H9 (cell line): ENCODE results near the gene DFFB. TPM values are rescaled to one million over a fixed set of nuclear protein-coding genes. Genes with fewer than 3 reads are reported as not detected.

Experiments
- DNase-seq: peaks from one replicate; pipeline ENCODE4 v3.0.0-alpha.2; 2017
- H2AFZ ChIP-seq: one replicate; pipeline ENCODE4 v1.6.1; 2013; ENCODE audit warnings: mild to moderate bottlenecking, low read length, control low read depth, moderate library complexity
- H2AK5ac ChIP-seq: 2 replicates; pipeline ENCODE4 v1.6.1; 2013; ENCODE audit warnings: low read length, control low read depth, mixed read lengths; ENCODE audit not compliant: insufficient read length
- H2BK120ac ChIP-seq: one replicate; pipeline ENCODE4 v1.6.1; 2013; ENCODE audit warnings: low read depth, mild to moderate bottlenecking, low read length, control low read depth, inconsistent platforms; ENCODE audit not compliant: poor library complexity, severe bottlenecking
- H2BK12ac ChIP-seq: 2 replicates; pipeline ENCODE4 v1.6.1; 2013; ENCODE audit warnings: low read length, control low read depth, mixed read lengths, low read depth; ENCODE audit not compliant: insufficient read length
- H2BK15ac ChIP-seq: 2 replicates; pipeline ENCODE4 v1.6.1; 2013; ENCODE audit warnings: low read depth, low read length, control low read depth
- H2BK20ac ChIP-seq: one replicate; pipeline ENCODE4 v1.6.1; 2013; ENCODE audit warnings: low read depth, mild to moderate bottlenecking, low read length, control low read depth, inconsistent platforms; ENCODE audit not compliant: poor library complexity, severe bottlenecking
- H2BK5ac ChIP-seq: 2 replicates; pipeline ENCODE4 v1.6.1; 2013; ENCODE audit warnings: low read length, control low read depth, mixed read lengths; ENCODE audit not compliant: insufficient read length
- H3K14ac ChIP-seq: 2 replicates; pipeline ENCODE4 v1.6.1; 2013; ENCODE audit warnings: low read length, control low read depth; ENCODE audit not compliant: insufficient read depth
- H3K18ac ChIP-seq: 2 replicates; pipeline ENCODE4 v1.6.1; 2013; ENCODE audit warnings: low read depth, mild to moderate bottlenecking, mixed read lengths, low read length, control low read depth; ENCODE audit not compliant: insufficient read length
- H3K23ac ChIP-seq: 2 replicates; pipeline ENCODE4 v1.6.1; 2013; ENCODE audit warnings: low read length, control low read depth, mixed read lengths, low read depth; ENCODE audit not compliant: insufficient read length
- H3K23me2 ChIP-seq: 2 replicates; pipeline ENCODE4 v1.6.1; 2013; ENCODE audit warnings: low read depth, mild to moderate bottlenecking, mixed read lengths, low read length, control low read depth; ENCODE audit not compliant: insufficient read length, poor library complexity, severe bottlenecking
- H3K27ac ChIP-seq: 2 replicates; pipeline ENCODE4 v1.5.1; 2013; ENCODE audit warnings: low read length, control low read depth, mixed read lengths, low read depth; ENCODE audit not compliant: insufficient read length
- H3K27me3 ChIP-seq: 2 replicates; pipeline ENCODE4 v1.6.1; 2013; ENCODE audit warnings: low read length, control low read depth, inconsistent platforms; ENCODE audit not compliant: insufficient read depth
- H3K4ac ChIP-seq: 2 replicates; pipeline ENCODE4 v1.6.1; 2013; ENCODE audit warnings: low read depth, mild to moderate bottlenecking, control low read depth, inconsistent platforms, low read length, moderate library complexity
- H3K4me1 ChIP-seq: 2 replicates; pipeline ENCODE4 v1.6.1; 2013; ENCODE audit warnings: low read length, control low read depth, inconsistent platforms; ENCODE audit not compliant: insufficient read depth
- H3K4me2 ChIP-seq: 2 replicates; pipeline ENCODE4 v1.6.1; 2013; ENCODE audit warnings: low read length, control low read depth, mixed read lengths; ENCODE audit not compliant: insufficient read length, insufficient read depth
- H3K56ac ChIP-seq: 2 replicates; pipeline ENCODE4 v1.6.1; 2013; ENCODE audit warnings: low read depth, mild to moderate bottlenecking, mixed read lengths, low read length, control low read depth; ENCODE audit not compliant: insufficient read length
- H3K79me1 ChIP-seq: 2 replicates; pipeline ENCODE4 v1.6.1; 2013; ENCODE audit warnings: low read depth, mild to moderate bottlenecking, moderate library complexity, low read length, control low read depth, inconsistent platforms; ENCODE audit not compliant: insufficient read depth, poor library complexity, severe bottlenecking
- H3K79me2 ChIP-seq: 2 replicates; pipeline ENCODE4 v1.6.1; 2013; ENCODE audit warnings: low read length, control low read depth, inconsistent platforms; ENCODE audit not compliant: insufficient read depth
- H3K9ac ChIP-seq: 2 replicates; pipeline ENCODE4 v1.6.1; 2013; ENCODE audit warnings: low read length, control low read depth, mixed read lengths; ENCODE audit not compliant: insufficient read length; ENCODE audit errors: extremely low read depth
- H3K9me3 ChIP-seq: one replicate; pipeline ENCODE4 v1.6.1; 2013; ENCODE audit warnings: low read depth, low read length, inconsistent platforms; ENCODE audit not compliant: control insufficient read depth
- H3T11ph ChIP-seq: one replicate; pipeline ENCODE4 v1.6.1; 2013; ENCODE audit warnings: mild to moderate bottlenecking, low read length, control low read depth, inconsistent platforms
- H4K20me1 ChIP-seq: one replicate; pipeline ENCODE4 v1.6.1; 2013; ENCODE audit not compliant: control insufficient read depth, insufficient read length, insufficient read depth
- H4K5ac ChIP-seq: 2 replicates; pipeline ENCODE4 v1.6.1; 2013; ENCODE audit warnings: low read depth, mild to moderate bottlenecking, mixed read lengths, low read length, control low read depth; ENCODE audit not compliant: insufficient read length
- H4K8ac ChIP-seq: replicated peaks from 2 replicates; pipeline ENCODE4 v1.6.1; 2013; ENCODE audit warnings: low read length, control low read depth, mixed read lengths, low read depth; ENCODE audit not compliant: insufficient read length
- H4K91ac ChIP-seq: 2 replicates; pipeline ENCODE4 v1.6.1; 2013; ENCODE audit warnings: low read depth, mild to moderate bottlenecking, moderate library complexity, mixed read lengths, low read length, control low read depth; ENCODE audit not compliant: insufficient read length
- H3K27ac Mint-ChIP-seq, 3 experiments: 2 replicates in 2 of 3; 3 replicates in 1 of 3; pipeline ENCODE4 v1.8.0; 2020 to 2021; ENCODE audit warnings: mixed read lengths in 3 of 3, mild to moderate bottlenecking in 1 of 3, moderate library complexity in 1 of 3
- H3K27me3 Mint-ChIP-seq: 2 replicates; pipeline ENCODE4 v1.8.0; 2021; ENCODE audit warnings: low read depth, mild to moderate bottlenecking, moderate library complexity, mixed read lengths
- H3K36me3 Mint-ChIP-seq, 3 experiments: 2 replicates in 2 of 3; 3 replicates in 1 of 3; pipeline ENCODE4 v1.8.0; 2020 to 2021; ENCODE audit warnings: low read depth in 3 of 3, mixed read lengths in 3 of 3; ENCODE audit not compliant: insufficient read depth in 1 of 3
- H3K4me1 Mint-ChIP-seq, 2 experiments: 2 replicates each; pipeline ENCODE4 v1.8.0; 2020; ENCODE audit warnings: mixed read lengths in 2 of 2
- H3K4me3 Mint-ChIP-seq, 2 experiments: 2 replicates in 1 of 2; 3 replicates in 1 of 2; pipeline ENCODE4 v1.8.0; 2020 to 2021; ENCODE audit warnings: mild to moderate bottlenecking in 2 of 2, mixed read lengths in 2 of 2, moderate library complexity in 1 of 2
- H3K9me3 Mint-ChIP-seq, 2 experiments: 2 replicates in 1 of 2; 3 replicates in 1 of 2; pipeline ENCODE4 v1.8.0; 2020; ENCODE audit warnings: mild to moderate bottlenecking in 2 of 2, mixed read lengths in 2 of 2, moderate library complexity in 1 of 2
- whole genome bisulfite sequencing: extraction: QIAGEN DNeasy Blood & Tissue Kit; methylation state at CpG from one replicate; pipeline ENCODE4 v1.1.7; 2013; ENCODE audit warnings: missing lambda C conversion rate, low lambda C conversion rate, mixed read lengths; ENCODE audit not compliant: insufficient read length; ENCODE audit errors: extremely low coverage; 5-methylcytosine and 5-hydroxymethylcytosine counted together
- total RNA-seq: library from RNA; stranded (reverse); gene quantifications from 2 replicates; pipeline ENCODE4 v1.2.1, GENCODE V29; 2021
- TF ChIP-seq, protein P1 (sequence below): fragments of 200-600 bp; sonication (generic); conservative IDR thresholded peaks from 3 replicates; pipeline ENCODE4 v1.8.0; 2021; ENCODE audit warnings: antibody characterized with exemption, mild to moderate bottlenecking

DFFB gene
- total RNA-seq, 1 experiment from 2014 or later, result 9.7 TPM

DNA sequence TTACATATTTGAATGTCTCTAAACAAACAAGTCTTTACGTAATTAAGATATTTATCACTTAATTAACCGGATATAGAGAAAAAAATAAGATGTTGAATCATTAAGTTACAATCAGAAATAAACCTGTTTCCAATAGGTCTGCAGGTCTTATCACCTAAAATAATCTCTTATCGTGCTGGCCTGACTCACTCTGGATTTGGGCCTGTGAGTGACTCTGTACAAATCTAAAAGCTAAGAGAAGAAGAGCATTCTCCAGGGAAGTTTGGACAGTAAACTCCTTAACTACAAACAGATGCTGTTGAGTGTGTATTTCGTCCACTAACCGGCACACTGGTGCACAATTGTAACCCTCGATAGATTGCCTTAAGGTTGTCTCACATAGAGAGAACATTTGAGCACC, 25.6 kb upstream of the DFFB start:
- Histone ChIP-seq H2BK15ac (no peak overlapping the region), H3K18ac (no peak overlapping the region), H4K5ac (no peak overlapping the region), H3K23me2 (no peaks in the 10 kb centered on the region), H3K9me3 (no peaks in the 10 kb centered on the region), H3K79me1 (no peaks in the 10 kb centered on the region), H2BK120ac (no peak overlapping the region), H3K79me2 (no peaks in the 10 kb centered on the region), H3K23ac (no peak overlapping the region), H4K20me1 (no peaks in the 10 kb centered on the region), H3K14ac (no peak overlapping the region), H3K27me3 (no peaks in the 10 kb centered on the region), H3K56ac (no peak overlapping the region), H2BK5ac (no peak overlapping the region), H3K27ac (no peak overlapping the region), H3K4me2 (no peak overlapping the region), H3K9ac (no peak overlapping the region), H2BK12ac (no peak overlapping the region), H2BK20ac (no peak overlapping the region), H2AFZ (no peak overlapping the region), H3K4ac (no peak overlapping the region), H4K91ac (no peak overlapping the region), H4K8ac (no peak overlapping the region), H3K4me1 (no peaks in the 10 kb centered on the region), H3T11ph (no peak overlapping the region), H2AK5ac (no peak overlapping the region)
- no peak overlapping the region for H3K27ac Mint-ChIP-seq
- H3K9me3 Mint-ChIP-seq, result no peaks in the 10 kb centered on the region
- no peaks in the 10 kb centered on the region for H3K4me1 Mint-ChIP-seq
- no CpG with 5 or more reads among the region's 6 CpGs for WGBS
- H3K36me3 Mint-ChIP-seq, result peaks cover 6 to 57% (median 34%) of the 10 kb centered on the region in 3 experiments
- TF ChIP-seq, protein P1, sequence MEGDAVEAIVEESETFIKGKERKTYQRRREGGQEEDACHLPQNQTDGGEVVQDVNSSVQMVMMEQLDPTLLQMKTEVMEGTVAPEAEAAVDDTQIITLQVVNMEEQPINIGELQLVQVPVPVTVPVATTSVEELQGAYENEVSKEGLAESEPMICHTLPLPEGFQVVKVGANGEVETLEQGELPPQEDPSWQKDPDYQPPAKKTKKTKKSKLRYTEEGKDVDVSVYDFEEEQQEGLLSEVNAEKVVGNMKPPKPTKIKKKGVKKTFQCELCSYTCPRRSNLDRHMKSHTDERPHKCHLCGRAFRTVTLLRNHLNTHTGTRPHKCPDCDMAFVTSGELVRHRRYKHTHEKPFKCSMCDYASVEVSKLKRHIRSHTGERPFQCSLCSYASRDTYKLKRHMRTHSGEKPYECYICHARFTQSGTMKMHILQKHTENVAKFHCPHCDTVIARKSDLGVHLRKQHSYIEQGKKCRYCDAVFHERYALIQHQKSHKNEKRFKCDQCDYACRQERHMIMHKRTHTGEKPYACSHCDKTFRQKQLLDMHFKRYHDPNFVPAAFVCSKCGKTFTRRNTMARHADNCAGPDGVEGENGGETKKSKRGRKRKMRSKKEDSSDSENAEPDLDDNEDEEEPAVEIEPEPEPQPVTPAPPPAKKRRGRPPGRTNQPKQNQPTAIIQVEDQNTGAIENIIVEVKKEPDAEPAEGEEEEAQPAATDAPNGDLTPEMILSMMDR, result no peak
- DNase-seq, result no peak
- no peak overlapping the region for H3K4me3 Mint-ChIP-seq
- H3K27me3 Mint-ChIP-seq, result no peaks in the 10 kb centered on the region
